HepG2 (cell line): ENCODE results near the gene CNPPD1.
"Not testable (repeated sequence)": the region's sequence is repeated elsewhere in the genome, so short reads cannot be mapped to it uniquely, and the experiment has no call there.

Experiments
- CTCF ChIP-seq: sonication (generic); formaldehyde crosslinking; IDR thresholded peaks from 2 replicates; pipeline ENCODE4 v1.5.0; 2020; ENCODE audit warnings: mild to moderate bottlenecking, missing genetic modification reagents, moderate library complexity
- MTA3 ChIP-seq: sonication (generic); formaldehyde crosslinking; IDR thresholded peaks from 2 replicates; pipeline ENCODE4 v1.4.0; 2020; ENCODE audit warnings: missing genetic modification reagents
- THAP8 ChIP-seq: sonication (generic); formaldehyde crosslinking; IDR thresholded peaks from 2 replicates; pipeline ENCODE4 v1.5.1; 2020; ENCODE audit warnings: missing genetic modification reagents, mild to moderate bottlenecking, borderline replicate concordance
- ZFP36 ChIP-seq: fragments of 150-350 bp; IDR thresholded peaks from 2 replicates; pipeline ENCODE4 v1.6.1; 2018; ENCODE audit warnings: borderline replicate concordance, low read length, low read depth; ENCODE audit not compliant: partially characterized antibody
- ZNF235 ChIP-seq: sonication (generic); formaldehyde crosslinking; IDR thresholded peaks from 2 replicates; pipeline ENCODE4 v1.8.1; 2023; ENCODE audit warnings: mild to moderate bottlenecking, missing genetic modification reagents, borderline replicate concordance

GRCh38 chr2:219200502-219201326, 24.0 kb upstream of the CNPPD1 start:
- TF ChIP-seq THAP8 (CRISPR knock-in tag); CTCF (CRISPR knock-in tag); ZNF235 (CRISPR knock-in tag); MTA3 (CRISPR knock-in tag); ZFP36: not testable (repeated sequence)
